Epithelial cell of umbilical artery (primary cell): ENCODE measurements around the gene TNFSF4. TPM values are rescaled to one million over a fixed set of nuclear protein-coding genes. Genes with fewer than 3 reads are reported as not detected.

ENCODE experiments used
- total RNA-seq: library from RNA; depleted of rRNA; stranded (reverse); fragments of >200 nt; gene quantifications from 2 replicates; pipeline ENCODE4 v1.2.3, GENCODE V29; 2014

TNFSF4 gene, protein sequence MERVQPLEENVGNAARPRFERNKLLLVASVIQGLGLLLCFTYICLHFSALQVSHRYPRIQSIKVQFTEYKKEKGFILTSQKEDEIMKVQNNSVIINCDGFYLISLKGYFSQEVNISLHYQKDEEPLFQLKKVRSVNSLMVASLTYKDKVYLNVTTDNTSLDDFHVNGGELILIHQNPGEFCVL
- 16.9 and 36.0 TPM in 2 replicates for total RNA-seq

GRCh38 chr1:173206816-173207568 lies at the start of gene TNFSF4:
TSS of gene TNFSF4 (minus strand) at chr1:173207331. CDS start at chr1:173207176, 155 bp downstream.

Other genes with a start within 250 kb of the TNFSF4 start
- 28.3 and 85.7 TPM in 2 replicates for gene TNFSF18, start 156.4 kb downstream of the TNFSF4 start, total RNA-seq